ENCODE results near the gene SLC15A2. TPM values are rescaled to one million over a fixed set of nuclear protein-coding genes. Genes with fewer than 3 reads are reported as not detected.

Gene SLC15A2
- total RNA-seq, 1 donor, result 0.18 TPM

DNA sequence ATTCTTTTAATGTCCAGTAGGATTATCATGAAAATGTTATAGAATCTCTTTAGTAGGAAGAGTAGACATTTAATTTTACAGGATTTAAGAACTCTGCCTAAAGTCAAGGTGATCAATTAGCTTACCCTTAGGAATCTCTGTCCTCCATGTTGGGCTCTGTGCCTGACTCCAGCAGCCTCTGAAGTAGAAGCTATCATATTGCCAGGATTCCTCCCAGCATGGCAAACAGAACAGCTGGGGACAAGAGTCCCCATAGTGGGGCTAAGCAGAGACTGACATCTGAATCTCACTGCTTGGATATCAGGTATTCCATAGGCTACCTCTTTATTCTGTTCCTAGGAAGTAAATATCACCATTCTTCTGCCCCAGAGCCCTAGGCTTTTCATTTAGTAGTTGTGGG is 1.5 kb downstream of the SLC15A2 start:
- TF ChIP-seq, protein P1, sequence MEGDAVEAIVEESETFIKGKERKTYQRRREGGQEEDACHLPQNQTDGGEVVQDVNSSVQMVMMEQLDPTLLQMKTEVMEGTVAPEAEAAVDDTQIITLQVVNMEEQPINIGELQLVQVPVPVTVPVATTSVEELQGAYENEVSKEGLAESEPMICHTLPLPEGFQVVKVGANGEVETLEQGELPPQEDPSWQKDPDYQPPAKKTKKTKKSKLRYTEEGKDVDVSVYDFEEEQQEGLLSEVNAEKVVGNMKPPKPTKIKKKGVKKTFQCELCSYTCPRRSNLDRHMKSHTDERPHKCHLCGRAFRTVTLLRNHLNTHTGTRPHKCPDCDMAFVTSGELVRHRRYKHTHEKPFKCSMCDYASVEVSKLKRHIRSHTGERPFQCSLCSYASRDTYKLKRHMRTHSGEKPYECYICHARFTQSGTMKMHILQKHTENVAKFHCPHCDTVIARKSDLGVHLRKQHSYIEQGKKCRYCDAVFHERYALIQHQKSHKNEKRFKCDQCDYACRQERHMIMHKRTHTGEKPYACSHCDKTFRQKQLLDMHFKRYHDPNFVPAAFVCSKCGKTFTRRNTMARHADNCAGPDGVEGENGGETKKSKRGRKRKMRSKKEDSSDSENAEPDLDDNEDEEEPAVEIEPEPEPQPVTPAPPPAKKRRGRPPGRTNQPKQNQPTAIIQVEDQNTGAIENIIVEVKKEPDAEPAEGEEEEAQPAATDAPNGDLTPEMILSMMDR (IDR thresholded peaks at IDR 0.05; ENCODE audit: insufficient read depth, low read length), result no peak
- no peak for DNase-seq (ENCODE audit: low read depth)
- H3K4me3 ChIP-seq (ENCODE audit: low read depth, low read length), result no peak overlapping the region

DNA sequence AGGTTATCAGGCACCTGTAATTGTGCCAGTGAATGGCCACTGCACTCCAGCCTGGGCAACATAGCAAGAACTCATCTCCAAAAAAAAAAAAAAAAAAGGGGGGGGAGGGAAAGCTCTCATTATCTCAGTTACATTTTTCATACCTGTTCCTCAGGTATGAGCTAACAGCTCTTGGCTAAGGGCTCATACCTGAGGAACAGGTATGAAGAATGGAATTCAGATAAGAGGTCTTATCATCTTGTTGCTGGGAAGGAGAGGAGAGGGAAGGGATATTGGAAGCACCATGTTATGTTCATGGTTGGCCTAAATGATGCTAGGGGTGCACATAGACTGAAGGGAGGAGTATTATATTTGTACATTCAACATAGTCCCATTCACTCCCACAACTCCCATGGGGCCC is 2.6 kb downstream of the SLC15A2 start:
- TF ChIP-seq, protein P1 (IDR thresholded peaks at IDR 0.05; ENCODE audit: insufficient read depth, low read length), result no peak
- no peak for DNase-seq (ENCODE audit: low read depth)
- H3K4me3 ChIP-seq (ENCODE audit: low read depth, low read length), result no peak overlapping the region

DNA sequence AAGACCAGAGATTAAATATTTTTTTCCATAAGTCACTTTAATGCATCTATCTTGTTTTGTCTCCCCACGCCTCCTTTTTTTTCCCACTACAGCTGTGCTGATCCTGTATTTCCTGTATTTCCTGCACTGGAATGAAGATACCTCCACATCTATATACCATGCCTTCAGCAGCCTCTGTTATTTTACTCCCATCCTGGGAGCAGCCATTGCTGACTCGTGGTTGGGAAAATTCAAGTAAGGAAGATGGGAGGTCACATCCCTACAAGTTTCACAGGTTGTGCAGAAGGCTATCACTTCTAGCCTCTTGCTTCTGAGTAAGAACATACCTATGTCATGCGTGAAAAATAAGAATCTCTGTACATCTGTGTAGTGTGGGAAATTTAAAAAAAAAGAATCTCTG is 3.1 kb downstream of the SLC15A2 start:
- TF ChIP-seq, protein P1 (IDR thresholded peaks at IDR 0.05; ENCODE audit: insufficient read depth, low read length), result no peak
- DNase-seq (ENCODE audit: low read depth), result no peak
- no peak overlapping the region for H3K4me3 ChIP-seq (ENCODE audit: low read depth, low read length)

DNA sequence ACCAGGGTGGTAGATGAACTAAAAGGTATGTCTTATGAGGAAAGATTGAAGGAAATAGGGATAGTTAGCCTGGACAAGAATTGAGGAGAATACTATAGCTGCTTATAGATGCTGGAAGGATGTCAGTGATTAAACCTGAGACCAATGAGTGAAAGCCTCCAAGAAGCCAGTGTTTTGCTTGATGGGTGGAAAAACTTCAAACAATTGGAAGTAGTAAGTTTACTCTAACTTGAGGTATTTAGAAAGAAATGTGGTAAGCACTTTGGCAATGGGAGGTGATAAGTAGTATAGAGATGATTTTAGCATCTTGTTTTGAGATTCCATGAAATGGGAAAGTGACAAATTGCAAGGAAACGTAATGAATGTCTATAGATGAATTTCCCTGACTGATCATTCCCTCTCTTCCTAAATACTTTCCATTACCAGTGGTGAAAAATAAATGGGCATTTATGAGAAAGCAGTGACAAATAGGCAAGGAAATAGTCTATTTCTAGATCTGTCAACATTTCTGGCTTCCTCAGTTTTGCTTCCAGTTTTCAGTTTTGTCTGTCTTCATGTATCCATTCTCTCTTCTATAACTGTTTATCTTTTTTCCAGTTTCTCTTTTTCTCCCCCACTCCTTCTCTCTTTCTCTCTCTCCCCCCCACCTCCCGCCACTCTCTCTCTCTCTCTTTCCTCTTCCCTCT is 19.2 kb downstream of the SLC15A2 start:
- TF ChIP-seq, protein P1 (IDR thresholded peaks at IDR 0.05; ENCODE audit: insufficient read depth, low read length), result no peak
- no peak overlapping the region for H3K4me3 ChIP-seq (ENCODE audit: low read depth, low read length)
- no peak for DNase-seq (ENCODE audit: low read depth)

DNA sequence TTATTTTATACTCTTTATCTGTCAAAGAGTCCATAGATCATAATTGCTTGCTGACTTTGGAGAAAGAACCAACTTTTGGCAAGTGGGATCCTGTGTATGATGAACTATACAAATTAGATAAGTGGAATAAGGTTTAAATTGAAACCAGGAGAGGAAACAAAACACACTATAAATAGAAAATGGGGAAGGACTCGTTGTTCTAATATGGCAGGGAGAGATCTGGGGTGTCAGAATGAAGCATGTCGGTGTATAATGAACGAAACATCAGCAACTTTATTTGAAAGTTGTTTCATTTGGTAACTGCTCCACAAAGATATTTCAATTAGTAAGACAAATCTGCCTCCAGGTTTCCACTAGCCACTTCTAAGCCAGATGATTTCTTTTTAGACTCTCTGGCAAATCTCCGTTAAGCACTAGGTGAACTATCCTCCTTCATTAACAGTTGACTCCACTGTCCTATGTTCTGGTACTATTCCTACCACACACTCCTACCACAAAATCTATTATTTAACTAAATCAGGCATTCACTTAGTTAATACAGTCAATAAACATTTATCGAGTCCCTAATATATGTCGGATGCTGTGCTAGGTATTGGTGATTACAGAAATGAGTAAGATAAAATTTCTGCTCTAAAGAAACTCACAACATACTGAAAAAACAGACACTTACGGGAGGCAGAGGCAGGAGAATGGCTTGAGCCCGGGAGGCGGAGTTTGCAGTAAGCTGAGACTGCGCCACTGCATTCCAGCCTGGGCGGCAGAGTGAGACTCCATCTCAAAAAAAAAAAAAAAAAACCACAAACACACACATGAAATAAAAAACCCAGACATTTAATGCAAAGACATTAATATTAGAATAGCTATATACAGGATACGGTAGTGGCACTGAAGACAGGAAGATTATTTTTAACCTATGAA is 20.1 kb downstream of the SLC15A2 start:
- TF ChIP-seq, protein P1 (IDR thresholded peaks at IDR 0.05; ENCODE audit: insufficient read depth, low read length), result no peak
- no peak for DNase-seq (ENCODE audit: low read depth)
- H3K4me3 ChIP-seq (ENCODE audit: low read depth, low read length), result no peak overlapping the region

DNA sequence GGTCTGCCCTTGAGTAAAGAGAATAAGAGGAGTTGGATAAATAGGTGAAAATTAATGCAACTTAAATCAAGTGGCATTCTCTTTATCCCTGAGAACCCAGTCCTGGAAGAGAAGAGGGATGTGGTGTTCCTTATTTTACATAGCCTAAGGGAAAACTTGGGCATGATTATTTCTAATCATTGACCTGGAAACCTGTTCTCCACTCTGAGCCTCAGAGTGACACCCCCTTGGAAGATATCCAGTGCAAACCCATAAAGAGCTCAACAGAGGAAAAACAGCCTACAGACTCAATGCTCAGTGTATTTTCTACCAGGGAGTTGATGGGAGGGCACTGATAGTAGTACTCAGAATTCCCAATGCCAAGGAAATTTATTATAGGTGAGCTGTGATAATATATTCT is 22.0 kb downstream of the SLC15A2 start:
- H3K4me3 ChIP-seq (ENCODE audit: low read depth, low read length), result no peak overlapping the region
- TF ChIP-seq, protein P1 (IDR thresholded peaks at IDR 0.05; ENCODE audit: insufficient read depth, low read length), result no peak
- no peak for DNase-seq (ENCODE audit: low read depth)
